Brain microvascular endothelial cell (primary cell): ENCODE data around the gene COQ2.
A peak's percentile ranks its signal among the peaks of the same experiment; 100 is the strongest.
"Not testable (repeated sequence)": the region's sequence is repeated elsewhere in the genome, so short reads cannot be mapped to it uniquely, and the experiment has no call there.

Source experiments
- DNase-seq: peaks from one replicate; pipeline ENCODE4 v3.0.0-alpha.2; 2020
- H3K27ac ChIP-seq: fragments of 250-450 bp; sonication (Bioruptor Pico); 2 replicates; pipeline ENCODE4 v1.5.1; 2020; ENCODE audit warnings: mild to moderate bottlenecking, moderate library complexity
- H3K27me3 ChIP-seq: fragments of 250-450 bp; sonication (Bioruptor Pico); replicated peaks from 2 replicates; pipeline ENCODE4 v1.5.1; 2020; ENCODE audit warnings: mild to moderate bottlenecking
- H3K36me3 ChIP-seq: fragments of 250-450 bp; sonication (Bioruptor Pico); replicated peaks from 2 replicates; pipeline ENCODE4 v1.5.1; 2020; ENCODE audit warnings: mild to moderate bottlenecking
- H3K4me3 ChIP-seq: 2 replicates; pipeline ENCODE4 v1.5.1; 2011; ENCODE audit warnings: low read depth, mild to moderate bottlenecking, control low read depth, low read length, moderate library complexity
- CTCF ChIP-seq: IDR thresholded peaks from 2 replicates; pipeline ENCODE4 v1.5.1; 2011; ENCODE audit warnings: low read depth, mild to moderate bottlenecking, moderate library complexity, low read length, control low read depth, inconsistent platforms; ENCODE audit errors: missing control alignments
- in situ Hi-C: cut with HindIII; loops from 2 replicates; pipeline ENCODE4 v1.10.0; 2017; ENCODE audit warnings: low sequenced_read_pairs, low pct_ligation_motif_present

The COQ2 gene

GRCh38 chr4:83284193-83285054 is at the start of gene COQ2:
COQ2 (minus strand) TSS chr4:83284798; CDS start chr4:83284764, 34 bp downstream.
- H3K27ac ChIP-seq: peak within 1 kb of the TSS; percentile 89
- peak within 1 kb of the TSS; percentile 70 for H3K4me3 ChIP-seq
- no peak for TF ChIP-seq CTCF
- in situ Hi-C loops: no loop called here
- DNase-seq: peak; percentile 93
- no peaks in the 10 kb centered on the region for H3K27me3 ChIP-seq
- no peaks in the 10 kb centered on the region for H3K36me3 ChIP-seq

- no peaks in the 10 kb centered on the region for H3K36me3 ChIP-seq
- H3K27me3 ChIP-seq: no peaks in the 10 kb centered on the region
- in situ Hi-C loops: no loop called here
- no peak for DNase-seq
- H3K4me3 ChIP-seq: no peak overlapping the region
- TF ChIP-seq CTCF: no peak
- no peak overlapping the region for H3K27ac ChIP-seq
Measured at GRCh38 chr4:83331956-83332355, 47.4 kb upstream of the COQ2 start.

GRCh38 chr4:83329521-83330110 is 45.0 kb upstream of the COQ2 start:
- Histone ChIP-seq H3K27ac (no peak overlapping the region), H3K4me3 (no peak overlapping the region), H3K36me3 (no peaks in the 10 kb centered on the region), H3K27me3 (no peaks in the 10 kb centered on the region)
- DNase-seq: peak; percentile 11
- in situ Hi-C loops: no loop called here
- no peak for TF ChIP-seq CTCF

GRCh38 chr4:83328521-83329187 is 44.1 kb upstream of the COQ2 start:
- H3K27me3 ChIP-seq: no peaks in the 10 kb centered on the region
- in situ Hi-C loops: no loop called here
- no peak for DNase-seq
- H3K4me3 ChIP-seq: no peak overlapping the region
- TF ChIP-seq CTCF: peak; percentile 41
- H3K36me3 ChIP-seq: no peaks in the 10 kb centered on the region
- no peak overlapping the region for H3K27ac ChIP-seq

GRCh38 chr4:83326546-83326945 is 41.9 kb upstream of the COQ2 start:
- in situ Hi-C loops: no loop called here
- Histone ChIP-seq H3K36me3 (no peaks in the 10 kb centered on the region), H3K27ac (no peak overlapping the region), H3K27me3 (no peaks in the 10 kb centered on the region), H3K4me3 (no peak overlapping the region)
- no peak for DNase-seq
- no peak for TF ChIP-seq CTCF

- DNase-seq, H3K36me3 ChIP-seq, H3K4me3 ChIP-seq, H3K27me3 ChIP-seq, H3K27ac ChIP-seq, in situ Hi-C loops: not testable (repeated sequence)
Measured at GRCh38 chr4:83325306-83325705, 40.7 kb upstream of the COQ2 start.
